Activated T-helper 1 cell treated with Interleukin-2 at 50 U/mL for 16 hours (primary cell): Measurements from ENCODE around the gene GTF3A.

Experiments
- DNase-seq: peaks from one replicate; pipeline ENCODE4 v3.0.0-alpha.2; 2020; ENCODE audit warnings: low read depth

GTF3A gene

GRCh38 chr13:27405546-27406134 lies 18.8 kb upstream of the GTF3A start:
- DNase-seq = no peak

GRCh38 chr13:27406178-27406939 lies 18.1 kb upstream of the GTF3A start:
- no peak for DNase-seq

- DNase-seq = no peak
Observed at GRCh38 chr13:27408074-27408473, 16.3 kb upstream of the GTF3A start.

- DNase-seq = no peak
Observed at GRCh38 chr13:27409013-27409412, 15.4 kb upstream of the GTF3A start.

GRCh38 chr13:27411341-27411740 lies 13.1 kb upstream of the GTF3A start:
- DNase-seq = no peak

- DNase-seq = no peak
Observed at GRCh38 chr13:27415116-27415515, 9.3 kb upstream of the GTF3A start.

GRCh38 chr13:27419328-27419727 lies 5.1 kb upstream of the GTF3A start:
- no peak for DNase-seq

- no peak for DNase-seq
Observed at GRCh38 chr13:27421101-27421871, 3.1 kb upstream of the GTF3A start.

GRCh38 chr13:27423333-27423732 lies 1.1 kb upstream of the GTF3A start:
- DNase-seq = no peak

GRCh38 chr13:27425158-27425917 lies 919 bp downstream of the GTF3A start:
- no peak for DNase-seq

GRCh38 chr13:27425918-27426630 lies 1.7 kb downstream of the GTF3A start:
- peak; percentile 66 for DNase-seq

GRCh38 chr13:27427641-27428040 lies 3.2 kb downstream of the GTF3A start:
- no peak for DNase-seq

- DNase-seq = no peak
Observed at GRCh38 chr13:27428160-27428559, 3.7 kb downstream of the GTF3A start.

- no peak for DNase-seq
Observed at GRCh38 chr13:27432180-27432579, 7.8 kb downstream of the GTF3A start.

GRCh38 chr13:27432611-27433210 lies 8.3 kb downstream of the GTF3A start:
- DNase-seq = no peak

- DNase-seq = no peak
Observed at GRCh38 chr13:27437126-27437525, 12.7 kb downstream of the GTF3A start.

GRCh38 chr13:27440408-27440807 lies 16.0 kb downstream of the GTF3A start:
- DNase-seq = no peak

GRCh38 chr13:27442071-27442647 lies 17.7 kb downstream of the GTF3A start:
- DNase-seq = no peak

- DNase-seq = no peak
Observed at GRCh38 chr13:27442797-27443196, 18.4 kb downstream of the GTF3A start.

- no peak for DNase-seq
Observed at GRCh38 chr13:27446986-27447583, 22.7 kb downstream of the GTF3A start.
